ENCODE data around the gene R3HDM4. TPM values are rescaled to one million over a fixed set of nuclear protein-coding genes. Genes with fewer than 3 reads are reported as not detected.

The R3HDM4 gene
- total and polyA plus RNA-seq, 2 donors from 2014 or later = 47.4 to 71.4 TPM

DNA sequence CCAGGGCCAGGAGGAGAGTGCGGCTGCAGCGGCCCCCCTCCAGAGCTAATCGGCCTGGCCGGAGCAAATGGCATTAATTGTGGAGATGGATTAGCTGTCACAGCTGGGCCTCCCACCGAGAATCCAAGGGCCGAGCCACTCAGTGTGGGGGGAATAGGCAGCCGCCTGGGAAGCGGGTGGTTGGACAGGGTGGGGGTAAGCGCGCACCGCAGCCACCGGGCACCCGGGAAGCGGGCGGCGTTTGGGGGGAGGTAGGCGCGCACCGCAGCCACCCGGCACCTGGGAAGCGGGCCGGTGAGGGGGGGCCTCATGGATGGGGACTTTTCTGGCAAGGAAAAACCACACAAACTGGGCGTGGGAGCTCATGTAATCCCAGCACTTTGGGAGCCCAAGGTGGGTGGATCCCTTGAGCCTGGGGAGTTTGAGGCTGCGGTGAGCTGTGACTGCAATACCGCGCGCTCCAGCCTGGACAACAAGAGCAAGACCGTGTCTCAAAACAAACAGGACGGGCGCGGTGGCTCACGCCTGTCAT lies 9.7 kb downstream of the R3HDM4 start:
- DNase-seq (peak in 4 of 5 donors; percentile 81 to 92 (median 86)), FAIRE-seq (no peak)
- H3K36me3 ChIP-seq (ENCODE audit: control insufficient read depth in 2 of 3, insufficient read depth in 3 of 3, low read length in 3 of 3) = no peaks in the 10 kb centered on the region
- H3K9ac ChIP-seq (ENCODE audit: low read length in 3 of 3) = no peak overlapping the region
- intact Hi-C loops (cut with DNase I) = no loop called here
- TF ChIP-seq, protein P1, sequence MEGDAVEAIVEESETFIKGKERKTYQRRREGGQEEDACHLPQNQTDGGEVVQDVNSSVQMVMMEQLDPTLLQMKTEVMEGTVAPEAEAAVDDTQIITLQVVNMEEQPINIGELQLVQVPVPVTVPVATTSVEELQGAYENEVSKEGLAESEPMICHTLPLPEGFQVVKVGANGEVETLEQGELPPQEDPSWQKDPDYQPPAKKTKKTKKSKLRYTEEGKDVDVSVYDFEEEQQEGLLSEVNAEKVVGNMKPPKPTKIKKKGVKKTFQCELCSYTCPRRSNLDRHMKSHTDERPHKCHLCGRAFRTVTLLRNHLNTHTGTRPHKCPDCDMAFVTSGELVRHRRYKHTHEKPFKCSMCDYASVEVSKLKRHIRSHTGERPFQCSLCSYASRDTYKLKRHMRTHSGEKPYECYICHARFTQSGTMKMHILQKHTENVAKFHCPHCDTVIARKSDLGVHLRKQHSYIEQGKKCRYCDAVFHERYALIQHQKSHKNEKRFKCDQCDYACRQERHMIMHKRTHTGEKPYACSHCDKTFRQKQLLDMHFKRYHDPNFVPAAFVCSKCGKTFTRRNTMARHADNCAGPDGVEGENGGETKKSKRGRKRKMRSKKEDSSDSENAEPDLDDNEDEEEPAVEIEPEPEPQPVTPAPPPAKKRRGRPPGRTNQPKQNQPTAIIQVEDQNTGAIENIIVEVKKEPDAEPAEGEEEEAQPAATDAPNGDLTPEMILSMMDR (IDR thresholded peaks at IDR 0.05; ENCODE audit: borderline replicate concordance, extremely low read depth, insufficient read depth) = no peak
- no peaks in the 10 kb centered on the region for H3K4me1 ChIP-seq (ENCODE audit: control insufficient read depth in 2 of 3, insufficient read depth in 2 of 3, low read depth in 1 of 3, low read length in 3 of 3)
- H3K27ac ChIP-seq (ENCODE audit: low read depth in 2 of 2, low read length in 2 of 2) = no peak overlapping the region
- no peaks in the 10 kb centered on the region for H3K9me3 ChIP-seq (ENCODE audit: control insufficient read depth in 2 of 3, insufficient read depth in 1 of 3, low read length in 3 of 3)
- H3K4me3 ChIP-seq (ENCODE audit: low read length in 3 of 3) = no peak overlapping the region
- H3K27me3 ChIP-seq (ENCODE audit: control insufficient read depth, insufficient read depth, low read length) = no peaks in the 10 kb centered on the region

DNA sequence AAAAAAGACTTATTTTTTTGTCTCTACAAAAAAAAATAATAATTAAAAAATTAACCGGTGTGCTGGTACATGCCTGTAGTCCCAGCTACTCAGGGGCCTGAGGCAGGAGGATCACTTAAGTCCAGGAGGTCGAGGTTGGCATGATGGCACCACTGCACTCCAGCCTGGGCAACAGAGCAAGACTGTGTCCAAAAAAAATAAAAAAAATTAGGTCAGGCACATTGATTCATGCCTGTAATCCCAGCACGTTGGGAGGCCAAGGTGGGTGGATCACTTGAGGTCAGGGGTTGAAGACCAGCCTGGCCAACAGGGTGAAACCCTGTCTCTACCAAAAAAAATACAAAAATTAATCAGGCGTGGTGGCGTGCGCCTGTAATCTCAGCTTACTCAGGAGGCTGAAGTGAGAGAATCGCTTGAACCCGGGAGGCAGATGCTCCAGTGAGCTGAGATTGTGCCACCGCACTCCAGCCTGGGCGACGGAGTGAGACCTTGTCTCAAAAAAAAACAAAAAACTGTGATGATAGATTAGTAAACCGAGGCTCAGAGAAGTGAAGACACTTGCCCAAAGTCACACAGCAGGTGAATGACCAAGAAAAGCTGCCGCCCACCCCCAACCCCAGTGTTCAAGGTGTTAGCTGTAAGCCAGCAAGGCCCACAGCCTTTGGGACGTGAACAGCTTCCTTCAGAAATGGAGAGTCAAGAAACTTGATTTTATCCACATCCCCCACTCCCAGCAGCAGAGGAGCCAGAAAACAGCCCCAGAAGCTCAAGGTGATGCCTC lies 10.4 kb downstream of the R3HDM4 start:
- H3K27me3 ChIP-seq (ENCODE audit: control insufficient read depth, insufficient read depth, low read length) = no peaks in the 10 kb centered on the region
- no peak overlapping the region for H3K9ac ChIP-seq (ENCODE audit: low read length in 3 of 3)
- H3K27ac ChIP-seq (ENCODE audit: low read depth in 2 of 2, low read length in 2 of 2) = no peak overlapping the region
- DNase-seq (peak in 1 of 5 donors; percentile 43), FAIRE-seq (no peak)
- H3K9me3 ChIP-seq (ENCODE audit: control insufficient read depth in 2 of 3, insufficient read depth in 1 of 3, low read length in 3 of 3) = no peaks in the 10 kb centered on the region
- TF ChIP-seq, protein P1 (IDR thresholded peaks at IDR 0.05; ENCODE audit: borderline replicate concordance, extremely low read depth, insufficient read depth) = no peak
- H3K4me1 ChIP-seq (ENCODE audit: control insufficient read depth in 2 of 3, insufficient read depth in 2 of 3, low read depth in 1 of 3, low read length in 3 of 3) = no peaks in the 10 kb centered on the region
- H3K4me3 ChIP-seq (ENCODE audit: low read length in 3 of 3) = no peak overlapping the region
- intact Hi-C loops (cut with DNase I) = no loop called here
- no peaks in the 10 kb centered on the region for H3K36me3 ChIP-seq (ENCODE audit: control insufficient read depth in 2 of 3, insufficient read depth in 3 of 3, low read length in 3 of 3)

DNA sequence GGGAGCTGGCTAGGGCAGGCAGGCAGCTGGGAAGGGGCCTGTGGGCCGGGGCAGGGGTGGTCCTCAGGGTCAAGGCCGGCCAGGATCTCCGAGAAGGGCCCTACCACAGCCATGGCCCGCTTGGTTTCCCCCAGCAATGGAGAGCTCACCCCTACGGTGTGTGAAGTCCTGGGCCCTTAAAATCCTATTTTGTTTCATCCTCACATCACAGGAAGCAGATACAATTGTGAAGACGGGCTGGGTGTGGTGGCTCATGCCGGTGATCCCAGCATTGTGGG lies 11.0 kb downstream of the R3HDM4 start:
- no peaks in the 10 kb centered on the region for H3K4me1 ChIP-seq (ENCODE audit: control insufficient read depth in 2 of 3, insufficient read depth in 2 of 3, low read depth in 1 of 3, low read length in 3 of 3)
- TF ChIP-seq, protein P1 (IDR thresholded peaks at IDR 0.05; ENCODE audit: borderline replicate concordance, extremely low read depth, insufficient read depth) = no peak
- intact Hi-C loops (cut with DNase I) = no loop called here
- H3K36me3 ChIP-seq (ENCODE audit: control insufficient read depth in 2 of 3, insufficient read depth in 3 of 3, low read length in 3 of 3) = no peaks in the 10 kb centered on the region
- no peak overlapping the region for H3K27ac ChIP-seq (ENCODE audit: low read depth in 2 of 2, low read length in 2 of 2)
- FAIRE-seq = no peak
- peak in 1 of 5 donors; percentile 35 for DNase-seq
- no peaks in the 10 kb centered on the region for H3K9me3 ChIP-seq (ENCODE audit: control insufficient read depth in 2 of 3, insufficient read depth in 1 of 3, low read length in 3 of 3)
- no peak overlapping the region for H3K9ac ChIP-seq (ENCODE audit: low read length in 3 of 3)
- no peak overlapping the region for H3K4me3 ChIP-seq (ENCODE audit: low read length in 3 of 3)
- no peaks in the 10 kb centered on the region for H3K27me3 ChIP-seq (ENCODE audit: control insufficient read depth, insufficient read depth, low read length)
